HEK293 (cell line): ENCODE measurements around the gene GLRX2.

Experiments used
- HOXD13 ChIP-seq: sonication (generic); formaldehyde crosslinking; IDR thresholded peaks from 2 replicates; pipeline ENCODE4 v1.8.0; 2022; ENCODE audit warnings: missing genetic modification reagents, borderline replicate concordance
- KLF8 ChIP-seq: fragments of 450-650 bp; formaldehyde crosslinking; IDR thresholded peaks from 2 replicates; pipeline ENCODE4 v1.5.1; 2016; ENCODE audit warnings: missing biosample characterization, missing genetic modification characterization
- OVOL3 ChIP-seq: fragments of 450-650 bp; formaldehyde crosslinking; IDR thresholded peaks from 2 replicates; pipeline ENCODE4 v1.5.1; 2016; ENCODE audit warnings: missing biosample characterization, missing genetic modification characterization
- SCRT2 ChIP-seq: fragments of 450-650 bp; formaldehyde crosslinking; IDR thresholded peaks from 2 replicates; pipeline ENCODE4 v1.5.1; 2016; ENCODE audit warnings: missing biosample characterization, missing genetic modification characterization
- WT1 ChIP-seq: fragments of 450-650 bp; formaldehyde crosslinking; IDR thresholded peaks from 2 replicates; pipeline ENCODE4 v1.5.1; 2016; ENCODE audit warnings: missing biosample characterization, missing genetic modification characterization
- YY1 ChIP-seq: fragments of 450-650 bp; formaldehyde crosslinking; IDR thresholded peaks from 2 replicates; pipeline ENCODE4 v1.5.1; 2018; ENCODE audit warnings: missing biosample characterization, missing genetic modification characterization
- YY2 ChIP-seq: fragments of 450-650 bp; formaldehyde crosslinking; IDR thresholded peaks from 2 replicates; pipeline ENCODE4 v1.5.1; 2016; ENCODE audit warnings: missing biosample characterization, missing genetic modification characterization
- ZBTB48 ChIP-seq: fragments of 450-650 bp; formaldehyde crosslinking; IDR thresholded peaks from 2 replicates; pipeline ENCODE4 v1.5.1; 2016; ENCODE audit warnings: missing biosample characterization, missing genetic modification characterization
- ZNF121 ChIP-seq: fragments of 450-650 bp; formaldehyde crosslinking; IDR thresholded peaks from 2 replicates; pipeline ENCODE4 v1.5.1; 2016; ENCODE audit warnings: missing biosample characterization, missing genetic modification characterization
- ZNF174 ChIP-seq: fragments of 450-650 bp; formaldehyde crosslinking; IDR thresholded peaks from 2 replicates; pipeline ENCODE4 v1.5.0; 2017; ENCODE audit warnings: missing biosample characterization, mild to moderate bottlenecking, missing genetic modification characterization
- ZNF223 ChIP-seq: fragments of 450-650 bp; formaldehyde crosslinking; IDR thresholded peaks from 2 replicates; pipeline ENCODE4 v1.5.1; 2016; ENCODE audit warnings: missing biosample characterization, missing genetic modification characterization
- ZNF335 ChIP-seq: fragments of 450-650 bp; formaldehyde crosslinking; conservative IDR thresholded peaks from 2 replicates; pipeline ENCODE4 v1.5.1; 2016; ENCODE audit warnings: missing biosample characterization, missing genetic modification characterization
- ZNF350 ChIP-seq: fragments of 450-650 bp; formaldehyde crosslinking; IDR thresholded peaks from 2 replicates; pipeline ENCODE4 v1.5.0; 2017; ENCODE audit warnings: missing biosample characterization, mild to moderate bottlenecking, missing genetic modification characterization
- ZNF514 ChIP-seq: fragments of 450-650 bp; formaldehyde crosslinking; IDR thresholded peaks from 2 replicates; pipeline ENCODE4 v1.5.1; 2016; ENCODE audit warnings: missing biosample characterization, missing genetic modification characterization
- ZNF530 ChIP-seq: fragments of 450-650 bp; formaldehyde crosslinking; IDR thresholded peaks from 2 replicates; pipeline ENCODE4 v1.5.1; 2016; ENCODE audit warnings: low read depth, missing biosample characterization, missing genetic modification characterization
- ZNF571 ChIP-seq: fragments of 450-650 bp; formaldehyde crosslinking; IDR thresholded peaks from 2 replicates; pipeline ENCODE4 v1.5.0; 2017; ENCODE audit warnings: missing biosample characterization, missing genetic modification characterization
- ZNF629 ChIP-seq: fragments of 450-650 bp; formaldehyde crosslinking; IDR thresholded peaks from 2 replicates; pipeline ENCODE4 v1.5.1; 2017; ENCODE audit warnings: missing biosample characterization, missing genetic modification characterization
- ZNF768 ChIP-seq: fragments of 450-650 bp; formaldehyde crosslinking; IDR thresholded peaks from 2 replicates; pipeline ENCODE4 v1.5.1; 2018; ENCODE audit warnings: missing biosample characterization, mild to moderate bottlenecking, missing genetic modification characterization
- ZNF777 ChIP-seq: fragments of 450-650 bp; formaldehyde crosslinking; IDR thresholded peaks from 2 replicates; pipeline ENCODE4 v1.5.1; 2017; ENCODE audit warnings: missing biosample characterization, missing genetic modification characterization, borderline replicate concordance
- ZNF791 ChIP-seq: fragments of 450-650 bp; formaldehyde crosslinking; IDR thresholded peaks from 2 replicates; pipeline ENCODE4 v1.5.1; 2016; ENCODE audit warnings: missing biosample characterization, missing genetic modification characterization
- TF ChIP-seq, protein P1 (sequence below): fragments of 450-650 bp; formaldehyde crosslinking; IDR thresholded peaks from 2 replicates; pipeline ENCODE4 v1.5.1; 2016; ENCODE audit warnings: missing biosample characterization, missing genetic modification characterization
- TF ChIP-seq, protein P2 (sequence below): fragments of 450-650 bp; formaldehyde crosslinking; IDR thresholded peaks from 2 replicates; pipeline ENCODE4 v1.5.1; 2016; ENCODE audit warnings: missing biosample characterization, missing genetic modification characterization
- TF ChIP-seq, protein P3 (sequence below): fragments of 450-650 bp; formaldehyde crosslinking; IDR thresholded peaks from 2 replicates; pipeline ENCODE4 v1.5.1; 2016; ENCODE audit warnings: missing biosample characterization, missing genetic modification characterization
- TF ChIP-seq, protein P4 (sequence below): fragments of 450-650 bp; formaldehyde crosslinking; IDR thresholded peaks from 2 replicates; pipeline ENCODE4 v1.5.1; 2016; ENCODE audit warnings: missing biosample characterization, missing genetic modification characterization
- TF ChIP-seq, protein P5 (sequence below): fragments of 450-650 bp; formaldehyde crosslinking; IDR thresholded peaks from 2 replicates; pipeline ENCODE4 v1.5.1; 2016; ENCODE audit warnings: missing biosample characterization, missing genetic modification characterization
- TF ChIP-seq, protein P6 (sequence below): fragments of 450-650 bp; formaldehyde crosslinking; IDR thresholded peaks from 2 replicates; pipeline ENCODE4 v1.5.1; 2016; ENCODE audit warnings: missing biosample characterization, missing genetic modification characterization
- TF ChIP-seq, protein P7 (sequence below): sonication (generic); formaldehyde crosslinking; IDR thresholded peaks from 2 replicates; pipeline ENCODE4 v1.8.1; 2022; ENCODE audit warnings: mild to moderate bottlenecking, moderate library complexity, missing genetic modification reagents

The GLRX2 gene

DNA sequence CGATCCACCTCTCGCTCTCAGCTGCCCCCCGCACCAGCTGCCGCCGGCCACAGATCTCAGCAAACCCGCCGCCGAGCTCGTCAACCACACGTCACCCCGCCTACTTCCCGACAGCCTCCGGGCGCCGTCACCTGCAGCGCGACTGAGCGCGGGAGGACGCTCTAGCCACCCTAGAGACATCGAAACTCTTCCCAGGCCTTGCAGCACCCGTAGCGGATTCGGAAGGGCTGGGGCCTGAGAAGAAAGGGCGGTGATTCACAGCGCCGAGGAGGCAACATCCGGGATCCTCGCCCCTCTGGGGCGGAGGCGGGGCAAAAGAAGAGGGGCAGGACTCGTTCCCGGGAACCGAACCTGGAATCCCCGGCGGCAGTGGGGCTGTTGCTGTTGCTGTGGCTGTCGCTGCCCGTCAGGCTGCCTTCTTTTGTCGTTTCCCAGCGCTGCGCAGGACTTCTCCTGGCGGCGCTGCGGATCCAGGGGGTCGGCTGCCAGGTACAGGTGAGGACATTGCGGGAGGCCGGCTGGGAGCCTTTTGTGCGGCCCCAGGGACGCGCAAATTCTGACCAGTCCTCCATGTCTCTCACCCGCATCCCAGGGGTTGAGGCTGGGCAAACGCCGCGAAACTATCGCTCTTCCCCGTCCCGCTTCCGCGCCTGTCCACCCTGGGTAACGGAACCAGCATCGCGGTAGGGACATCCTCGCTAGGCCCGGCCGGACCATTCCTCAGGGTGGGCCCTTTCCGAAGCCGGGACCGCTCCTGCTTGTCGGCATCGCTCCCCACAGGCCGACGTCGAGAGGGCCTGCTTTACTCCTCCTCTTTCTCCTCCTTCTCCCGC is 45.7 kb downstream of the GLRX2 start, which contains the start of the genes RO60 and UCHL5 (continued):
- TF ChIP-seq WT1 (tag by site-specific recombination) (no peak; the same call in 1 of the 2 replicates), SCRT2 (tag by site-specific recombination) (peak; percentile 87), ZNF335 (tag by site-specific recombination) (peak; percentile 93), HOXD13 (no peak), ZNF629 (tag by site-specific recombination) (peak; percentile 93), ZNF223 (tag by site-specific recombination) (no peak), YY2 (tag by site-specific recombination) (peak; percentile 21; the same call in 1 of the 2 replicates), ZNF530 (no peak), ZBTB48 (tag by site-specific recombination) (peak; percentile 68), YY1 (tag by site-specific recombination) (peak; percentile 26; the same call in 1 of the 2 replicates), ZNF571 (tag by site-specific recombination) (no peak), ZNF768 (no peak; the same call in 1 of the 2 replicates), ZNF121 (tag by site-specific recombination) (0 out of 2 replicates have a peak, but pooled peaks have one; percentile 46), ZNF174 (tag by site-specific recombination) (no peak), ZNF777 (tag by site-specific recombination) (no peak; the same call in 1 of the 2 replicates), ZNF350 (tag by site-specific recombination) (no peak), ZNF514 (tag by site-specific recombination) (no peak), ZNF791 (no peak), KLF8 (peak; percentile 99), OVOL3 (tag by site-specific recombination) (no peak)
- TF ChIP-seq, protein P1, sequence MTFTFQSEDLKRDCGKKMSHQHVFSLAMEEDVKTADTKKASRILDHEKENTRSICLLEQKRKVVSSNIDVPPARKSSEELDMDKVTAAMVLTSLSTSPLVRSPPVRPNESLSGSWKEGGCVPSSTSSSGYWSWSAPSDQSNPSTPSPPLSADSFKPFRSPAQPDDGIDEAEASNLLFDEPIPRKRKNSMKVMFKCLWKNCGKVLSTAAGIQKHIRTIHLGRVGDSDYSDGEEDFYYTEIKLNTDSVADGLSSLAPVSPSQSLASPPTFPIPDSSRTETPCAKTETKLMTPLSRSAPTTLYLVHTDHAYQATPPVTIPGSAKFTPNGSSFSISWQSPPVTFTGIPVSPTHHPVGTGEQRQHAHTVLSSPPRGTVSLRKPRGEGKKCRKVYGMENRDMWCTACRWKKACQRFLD (tag by site-specific recombination), result no peak
- TF ChIP-seq, protein P2, sequence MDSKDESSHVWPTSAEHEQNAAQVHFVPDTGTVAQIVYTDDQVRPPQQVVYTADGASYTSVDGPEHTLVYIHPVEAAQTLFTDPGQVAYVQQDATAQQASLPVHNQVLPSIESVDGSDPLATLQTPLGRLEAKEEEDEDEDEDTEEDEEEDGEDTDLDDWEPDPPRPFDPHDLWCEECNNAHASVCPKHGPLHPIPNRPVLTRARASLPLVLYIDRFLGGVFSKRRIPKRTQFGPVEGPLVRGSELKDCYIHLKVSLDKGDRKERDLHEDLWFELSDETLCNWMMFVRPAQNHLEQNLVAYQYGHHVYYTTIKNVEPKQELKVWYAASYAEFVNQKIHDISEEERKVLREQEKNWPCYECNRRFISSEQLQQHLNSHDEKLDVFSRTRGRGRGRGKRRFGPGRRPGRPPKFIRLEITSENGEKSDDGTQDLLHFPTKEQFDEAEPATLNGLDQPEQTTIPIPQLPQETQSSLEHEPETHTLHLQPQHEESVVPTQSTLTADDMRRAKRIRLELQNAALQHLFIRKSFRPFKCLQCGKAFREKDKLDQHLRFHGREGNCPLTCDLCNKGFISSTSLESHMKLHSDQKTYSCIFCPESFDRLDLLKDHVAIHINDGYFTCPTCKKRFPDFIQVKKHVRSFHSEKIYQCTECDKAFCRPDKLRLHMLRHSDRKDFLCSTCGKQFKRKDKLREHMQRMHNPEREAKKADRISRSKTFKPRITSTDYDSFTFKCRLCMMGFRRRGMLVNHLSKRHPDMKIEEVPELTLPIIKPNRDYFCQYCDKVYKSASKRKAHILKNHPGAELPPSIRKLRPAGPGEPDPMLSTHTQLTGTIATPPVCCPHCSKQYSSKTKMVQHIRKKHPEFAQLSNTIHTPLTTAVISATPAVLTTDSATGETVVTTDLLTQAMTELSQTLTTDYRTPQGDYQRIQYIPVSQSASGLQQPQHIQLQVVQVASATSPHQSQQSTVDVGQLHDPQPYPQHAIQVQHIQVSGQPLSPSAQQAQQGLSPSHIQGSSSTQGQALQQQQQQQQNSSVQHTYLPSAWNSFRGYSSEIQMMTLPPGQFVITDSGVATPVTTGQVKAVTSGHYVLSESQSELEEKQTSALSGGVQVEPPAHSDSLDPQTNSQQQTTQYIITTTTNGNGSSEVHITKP (tag by site-specific recombination), result peak; percentile 91
- TF ChIP-seq, protein P3, sequence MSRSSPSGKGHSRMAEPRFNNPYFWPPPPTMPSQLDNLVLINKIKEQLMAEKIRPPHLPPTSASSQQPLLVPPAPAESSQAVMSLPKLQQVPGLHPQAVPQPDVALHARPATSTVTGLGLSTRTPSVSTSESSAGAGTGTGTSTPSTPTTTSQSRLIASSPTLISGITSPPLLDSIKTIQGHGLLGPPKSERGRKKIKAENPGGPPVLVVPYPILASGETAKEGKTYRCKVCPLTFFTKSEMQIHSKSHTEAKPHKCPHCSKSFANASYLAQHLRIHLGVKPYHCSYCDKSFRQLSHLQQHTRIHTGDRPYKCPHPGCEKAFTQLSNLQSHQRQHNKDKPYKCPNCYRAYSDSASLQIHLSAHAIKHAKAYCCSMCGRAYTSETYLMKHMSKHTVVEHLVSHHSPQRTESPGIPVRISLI, result no peak
- TF ChIP-seq, protein P4, sequence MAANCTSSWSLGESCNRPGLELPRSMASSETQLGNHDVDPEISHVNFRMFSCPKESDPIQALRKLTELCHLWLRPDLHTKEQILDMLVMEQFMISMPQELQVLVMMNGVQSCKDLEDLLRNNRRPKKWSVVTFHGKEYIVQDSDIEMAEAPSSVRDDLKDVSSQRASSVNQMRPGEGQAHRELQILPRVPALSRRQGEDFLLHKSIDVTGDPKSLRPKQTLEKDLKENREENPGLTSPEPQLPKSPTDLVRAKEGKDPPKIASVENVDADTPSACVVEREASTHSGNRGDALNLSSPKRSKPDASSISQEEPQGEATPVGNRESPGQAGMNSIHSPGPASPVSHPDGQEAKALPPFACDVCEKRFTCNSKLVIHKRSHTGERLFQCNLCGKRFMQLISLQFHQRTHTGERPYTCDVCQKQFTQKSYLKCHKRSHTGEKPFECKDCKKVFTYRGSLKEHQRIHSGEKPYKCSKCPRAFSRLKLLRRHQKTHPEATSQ (tag by site-specific recombination), result peak; percentile 73; the same call in 1 of the 2 replicates
- TF ChIP-seq, protein P5, sequence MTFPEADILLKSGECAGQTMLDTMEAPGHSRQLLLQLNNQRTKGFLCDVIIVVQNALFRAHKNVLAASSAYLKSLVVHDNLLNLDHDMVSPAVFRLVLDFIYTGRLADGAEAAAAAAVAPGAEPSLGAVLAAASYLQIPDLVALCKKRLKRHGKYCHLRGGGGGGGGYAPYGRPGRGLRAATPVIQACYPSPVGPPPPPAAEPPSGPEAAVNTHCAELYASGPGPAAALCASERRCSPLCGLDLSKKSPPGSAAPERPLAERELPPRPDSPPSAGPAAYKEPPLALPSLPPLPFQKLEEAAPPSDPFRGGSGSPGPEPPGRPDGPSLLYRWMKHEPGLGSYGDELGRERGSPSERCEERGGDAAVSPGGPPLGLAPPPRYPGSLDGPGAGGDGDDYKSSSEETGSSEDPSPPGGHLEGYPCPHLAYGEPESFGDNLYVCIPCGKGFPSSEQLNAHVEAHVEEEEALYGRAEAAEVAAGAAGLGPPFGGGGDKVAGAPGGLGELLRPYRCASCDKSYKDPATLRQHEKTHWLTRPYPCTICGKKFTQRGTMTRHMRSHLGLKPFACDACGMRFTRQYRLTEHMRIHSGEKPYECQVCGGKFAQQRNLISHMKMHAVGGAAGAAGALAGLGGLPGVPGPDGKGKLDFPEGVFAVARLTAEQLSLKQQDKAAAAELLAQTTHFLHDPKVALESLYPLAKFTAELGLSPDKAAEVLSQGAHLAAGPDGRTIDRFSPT (tag by site-specific recombination), result peak; percentile 79
- TF ChIP-seq, protein P6, sequence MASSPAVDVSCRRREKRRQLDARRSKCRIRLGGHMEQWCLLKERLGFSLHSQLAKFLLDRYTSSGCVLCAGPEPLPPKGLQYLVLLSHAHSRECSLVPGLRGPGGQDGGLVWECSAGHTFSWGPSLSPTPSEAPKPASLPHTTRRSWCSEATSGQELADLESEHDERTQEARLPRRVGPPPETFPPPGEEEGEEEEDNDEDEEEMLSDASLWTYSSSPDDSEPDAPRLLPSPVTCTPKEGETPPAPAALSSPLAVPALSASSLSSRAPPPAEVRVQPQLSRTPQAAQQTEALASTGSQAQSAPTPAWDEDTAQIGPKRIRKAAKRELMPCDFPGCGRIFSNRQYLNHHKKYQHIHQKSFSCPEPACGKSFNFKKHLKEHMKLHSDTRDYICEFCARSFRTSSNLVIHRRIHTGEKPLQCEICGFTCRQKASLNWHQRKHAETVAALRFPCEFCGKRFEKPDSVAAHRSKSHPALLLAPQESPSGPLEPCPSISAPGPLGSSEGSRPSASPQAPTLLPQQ (tag by site-specific recombination), result peak; percentile 85
- TF ChIP-seq, protein P7, sequence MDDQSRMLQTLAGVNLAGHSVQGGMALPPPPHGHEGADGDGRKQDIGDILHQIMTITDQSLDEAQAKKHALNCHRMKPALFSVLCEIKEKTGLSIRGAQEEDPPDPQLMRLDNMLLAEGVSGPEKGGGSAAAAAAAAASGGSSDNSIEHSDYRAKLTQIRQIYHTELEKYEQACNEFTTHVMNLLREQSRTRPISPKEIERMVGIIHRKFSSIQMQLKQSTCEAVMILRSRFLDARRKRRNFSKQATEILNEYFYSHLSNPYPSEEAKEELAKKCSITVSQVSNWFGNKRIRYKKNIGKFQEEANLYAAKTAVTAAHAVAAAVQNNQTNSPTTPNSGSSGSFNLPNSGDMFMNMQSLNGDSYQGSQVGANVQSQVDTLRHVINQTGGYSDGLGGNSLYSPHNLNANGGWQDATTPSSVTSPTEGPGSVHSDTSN (CRISPR knock-in tag), result peak; percentile 95
